ENCODE results near the gene PARD3.

DNA sequence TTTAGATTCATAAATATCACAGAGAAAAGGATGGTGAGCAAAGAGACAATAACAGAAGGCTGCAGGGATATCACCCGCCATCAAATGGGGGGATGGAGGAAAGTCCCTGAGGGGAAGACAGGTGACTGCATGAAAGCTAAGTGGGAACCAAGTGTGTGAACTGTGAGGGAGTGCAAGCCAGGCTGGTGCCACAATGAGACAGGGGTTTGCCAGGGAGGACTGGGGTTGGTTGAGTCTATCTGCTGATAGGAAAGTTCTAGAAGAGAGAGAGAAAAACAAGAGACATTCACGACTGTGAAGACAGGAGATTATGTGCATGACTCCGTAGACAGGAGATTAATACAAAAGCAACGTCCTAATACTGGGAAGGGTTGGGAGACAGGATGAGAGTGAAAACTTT lies 376.4 kb downstream of the PARD3 start:
- TF ChIP-seq, protein P1, sequence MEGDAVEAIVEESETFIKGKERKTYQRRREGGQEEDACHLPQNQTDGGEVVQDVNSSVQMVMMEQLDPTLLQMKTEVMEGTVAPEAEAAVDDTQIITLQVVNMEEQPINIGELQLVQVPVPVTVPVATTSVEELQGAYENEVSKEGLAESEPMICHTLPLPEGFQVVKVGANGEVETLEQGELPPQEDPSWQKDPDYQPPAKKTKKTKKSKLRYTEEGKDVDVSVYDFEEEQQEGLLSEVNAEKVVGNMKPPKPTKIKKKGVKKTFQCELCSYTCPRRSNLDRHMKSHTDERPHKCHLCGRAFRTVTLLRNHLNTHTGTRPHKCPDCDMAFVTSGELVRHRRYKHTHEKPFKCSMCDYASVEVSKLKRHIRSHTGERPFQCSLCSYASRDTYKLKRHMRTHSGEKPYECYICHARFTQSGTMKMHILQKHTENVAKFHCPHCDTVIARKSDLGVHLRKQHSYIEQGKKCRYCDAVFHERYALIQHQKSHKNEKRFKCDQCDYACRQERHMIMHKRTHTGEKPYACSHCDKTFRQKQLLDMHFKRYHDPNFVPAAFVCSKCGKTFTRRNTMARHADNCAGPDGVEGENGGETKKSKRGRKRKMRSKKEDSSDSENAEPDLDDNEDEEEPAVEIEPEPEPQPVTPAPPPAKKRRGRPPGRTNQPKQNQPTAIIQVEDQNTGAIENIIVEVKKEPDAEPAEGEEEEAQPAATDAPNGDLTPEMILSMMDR (IDR thresholded peaks at IDR 0.05; ENCODE audit: poor library complexity, severe bottlenecking): no peak
- no peak for TF ChIP-seq RAD21 (conservative IDR thresholded peaks at IDR 0.05)
- TF ChIP-seq EP300 (conservative IDR thresholded peaks at IDR 0.05; ENCODE audit: poor library complexity, severe bottlenecking): no peak
- TF ChIP-seq MXI1 (conservative IDR thresholded peaks at IDR 0.05; ENCODE audit: poor library complexity, severe bottlenecking): no peak
- no peak for TF ChIP-seq EZH2 (IDR thresholded peaks at IDR 0.05; ENCODE audit: borderline replicate concordance, insufficient read depth, low read length, poor library complexity, severe bottlenecking)
- no peak for TF ChIP-seq TAF1 (IDR thresholded peaks at IDR 0.05; ENCODE audit: low read depth)
